ENCODE measurements around the gene PEX3.

Gene PEX3

GRCh38 chr6:143539734-143540133 is 89.1 kb downstream of the PEX3 start:
- no peak for DNase-seq

- no peak for DNase-seq
These were observed 89.6 kb downstream of the PEX3 start for GRCh38 chr6:143540192-143540591.
